OCI-LY3 (cell line): Measurements from ENCODE around the gene FAM184A.

Experiments used
- EZH2phosphoT487 ChIP-seq: fragments of 200-600 bp; shearing (Covaris generic); IDR thresholded peaks from 2 replicates; pipeline ENCODE4 v1.6.1; 2018; ENCODE audit warnings: antibody characterized with exemption, mixed run types, low read depth
- TF ChIP-seq, protein P1 (sequence below): fragments of 200-600, 300-600 bp; sonication (generic); IDR thresholded peaks from 2 replicates; pipeline ENCODE4 v1.5.1; 2014; ENCODE audit warnings: antibody characterized with exemption, low read length, low read depth

DNA sequence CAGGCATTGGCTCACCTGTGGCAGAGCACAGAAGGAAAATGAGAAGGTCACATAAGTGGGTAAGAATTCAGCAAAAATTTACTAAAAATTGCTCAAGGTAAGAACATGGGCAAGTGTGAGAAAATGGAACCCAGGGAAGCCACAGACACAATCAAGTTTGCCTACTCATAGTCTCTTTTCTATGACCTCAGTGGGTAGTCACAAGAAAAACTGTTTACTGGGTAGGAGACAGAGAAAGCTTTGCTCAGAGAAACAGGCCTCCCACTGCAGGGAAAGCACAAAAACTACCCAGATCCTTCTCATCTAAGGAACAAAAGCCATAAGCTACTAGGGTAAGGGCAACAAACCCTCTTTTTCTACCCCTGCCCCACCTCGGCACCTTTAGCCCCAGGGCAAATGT is 35.2 kb downstream of the FAM184A start:
- TF ChIP-seq, protein P1, sequence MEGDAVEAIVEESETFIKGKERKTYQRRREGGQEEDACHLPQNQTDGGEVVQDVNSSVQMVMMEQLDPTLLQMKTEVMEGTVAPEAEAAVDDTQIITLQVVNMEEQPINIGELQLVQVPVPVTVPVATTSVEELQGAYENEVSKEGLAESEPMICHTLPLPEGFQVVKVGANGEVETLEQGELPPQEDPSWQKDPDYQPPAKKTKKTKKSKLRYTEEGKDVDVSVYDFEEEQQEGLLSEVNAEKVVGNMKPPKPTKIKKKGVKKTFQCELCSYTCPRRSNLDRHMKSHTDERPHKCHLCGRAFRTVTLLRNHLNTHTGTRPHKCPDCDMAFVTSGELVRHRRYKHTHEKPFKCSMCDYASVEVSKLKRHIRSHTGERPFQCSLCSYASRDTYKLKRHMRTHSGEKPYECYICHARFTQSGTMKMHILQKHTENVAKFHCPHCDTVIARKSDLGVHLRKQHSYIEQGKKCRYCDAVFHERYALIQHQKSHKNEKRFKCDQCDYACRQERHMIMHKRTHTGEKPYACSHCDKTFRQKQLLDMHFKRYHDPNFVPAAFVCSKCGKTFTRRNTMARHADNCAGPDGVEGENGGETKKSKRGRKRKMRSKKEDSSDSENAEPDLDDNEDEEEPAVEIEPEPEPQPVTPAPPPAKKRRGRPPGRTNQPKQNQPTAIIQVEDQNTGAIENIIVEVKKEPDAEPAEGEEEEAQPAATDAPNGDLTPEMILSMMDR = no peak
- no peak for TF ChIP-seq EZH2phosphoT487
